HG03432 (cell line): ENCODE measurements around the gene LMNTD1.
"Not testable (repeated sequence)": the region's sequence is repeated elsewhere in the genome, so short reads cannot be mapped to it uniquely, and the experiment has no call there.

Experiments used
- ATAC-seq: cut with Tn5 transposase; IDR thresholded peaks from one replicate; pipeline ENCODE4 v1.9.1; 2021; ENCODE audit warnings: mild to moderate bottlenecking, moderate library complexity; ENCODE audit not compliant: unreplicated experiment

Gene LMNTD1

DNA sequence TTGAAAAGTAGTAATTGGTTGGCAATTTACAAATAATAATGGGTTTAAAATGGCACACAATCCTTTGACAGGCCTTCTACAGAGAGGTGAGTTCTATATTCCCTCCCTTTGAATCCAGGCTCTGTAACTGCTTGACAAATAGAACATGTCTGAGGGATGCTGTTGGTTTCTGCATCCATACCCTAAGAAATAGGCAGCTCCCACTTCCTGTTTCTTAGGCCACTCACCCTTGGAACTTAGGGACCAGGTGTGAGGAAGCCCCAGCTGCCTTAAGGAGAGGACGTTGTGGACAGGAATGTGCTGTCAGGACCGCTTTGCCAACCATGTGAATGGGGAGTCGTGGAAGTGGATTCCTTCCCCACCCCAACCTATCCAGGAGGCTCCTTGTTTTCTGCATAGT is 59.4 kb downstream of the LMNTD1 start:
- no peak for ATAC-seq

- ATAC-seq: no peak
Observed at GRCh38 chr12:25491396-25492325, 61.4 kb downstream of the LMNTD1 start.

DNA sequence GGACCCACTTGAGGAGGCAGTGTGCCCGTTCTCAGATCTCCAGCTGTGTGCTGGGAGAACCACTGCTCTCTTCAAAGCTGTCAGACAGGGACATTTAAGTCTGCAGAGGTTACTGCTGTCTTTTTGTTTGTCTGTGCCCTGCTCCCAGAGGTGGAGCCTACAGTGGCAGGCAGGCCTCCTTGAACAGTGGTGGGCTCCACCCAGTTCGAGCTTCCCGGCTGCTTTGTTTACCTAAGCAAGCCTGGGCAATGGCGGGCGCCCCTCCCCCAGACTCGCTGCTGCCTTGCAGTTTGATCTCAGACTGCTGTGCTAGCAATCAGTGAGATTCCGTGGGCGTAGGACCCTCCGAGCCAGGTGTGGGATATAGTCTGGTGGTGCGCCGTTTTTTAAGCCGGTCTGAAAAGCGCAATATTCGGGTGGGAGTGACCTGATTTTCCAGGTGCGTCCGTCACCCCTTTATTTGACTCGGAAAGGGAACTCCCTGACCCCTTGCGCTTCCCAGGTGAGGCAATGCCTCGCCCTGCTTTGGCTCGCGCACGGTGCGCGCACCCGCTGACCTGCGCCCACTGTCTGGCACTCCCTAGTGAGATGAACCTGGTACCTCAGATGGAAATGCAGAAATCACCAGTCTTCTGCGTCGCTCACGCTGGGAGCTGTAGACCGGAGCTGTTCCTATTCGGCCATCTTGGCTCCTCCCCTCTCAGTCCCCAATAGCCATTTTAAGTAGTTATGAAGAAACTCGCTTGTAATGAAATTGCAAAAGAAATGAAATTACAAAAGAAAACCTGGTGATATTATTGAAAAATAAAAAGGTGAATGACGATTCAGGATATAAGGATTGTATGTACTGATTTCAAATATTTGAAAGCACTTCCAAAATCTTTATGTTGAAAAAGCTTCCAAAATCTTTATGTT is 63.9 kb downstream of the LMNTD1 start:
- ATAC-seq: not testable (repeated sequence)

- no peak for ATAC-seq
Observed at GRCh38 chr12:25482625-25483024, 70.5 kb downstream of the LMNTD1 start.

DNA sequence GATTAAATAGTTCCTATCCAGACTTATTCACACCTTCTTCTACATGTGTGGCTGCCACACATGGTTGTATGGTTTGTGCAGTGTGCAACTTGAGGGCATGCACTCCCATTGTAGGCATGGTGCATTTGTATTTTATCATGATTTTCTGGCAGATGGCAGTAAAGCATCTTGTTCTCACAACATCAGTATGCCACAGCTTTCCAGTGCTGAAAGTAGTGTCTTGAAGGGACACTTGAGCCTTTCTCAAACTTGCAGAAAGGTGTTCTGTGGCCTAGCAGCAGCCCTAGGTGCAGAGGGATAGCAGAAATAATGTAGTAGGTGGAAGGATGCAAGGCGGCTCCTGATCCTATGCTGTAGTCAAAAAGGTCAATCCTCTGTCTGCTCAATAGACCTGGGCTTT is 72.9 kb downstream of the LMNTD1 start:
- no peak for ATAC-seq

- ATAC-seq: no peak
Observed at GRCh38 chr12:25477217-25477616, 75.9 kb downstream of the LMNTD1 start.

GRCh38 chr12:25472453-25472852 is 80.6 kb downstream of the LMNTD1 start:
- ATAC-seq: no peak

GRCh38 chr12:25469861-25470260 is 83.2 kb downstream of the LMNTD1 start:
- no peak for ATAC-seq

GRCh38 chr12:25469368-25469767 is 83.7 kb downstream of the LMNTD1 start:
- ATAC-seq: no peak

DNA sequence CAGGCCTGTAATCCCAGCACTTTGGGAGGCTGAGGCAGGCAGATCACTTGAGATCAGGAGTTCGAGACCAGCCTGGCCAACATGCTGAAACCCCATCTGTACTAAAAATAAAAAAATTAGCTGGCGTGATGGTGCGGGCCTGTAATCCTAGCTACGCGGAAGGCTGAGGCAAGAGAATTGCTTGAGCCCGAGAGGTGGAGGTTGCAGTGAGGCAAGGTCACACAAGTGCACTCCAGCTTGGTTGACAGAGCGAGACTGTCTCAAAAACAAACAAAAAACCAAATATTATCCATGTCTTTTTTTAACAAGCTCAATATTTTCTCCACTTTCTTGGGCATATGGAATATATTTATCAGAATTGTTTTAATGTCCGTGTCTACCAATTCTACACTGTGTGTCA is 89.6 kb downstream of the LMNTD1 start:
- no peak for ATAC-seq

- ATAC-seq: no peak
Observed at GRCh38 chr12:25463005-25463404, 90.1 kb downstream of the LMNTD1 start.

DNA sequence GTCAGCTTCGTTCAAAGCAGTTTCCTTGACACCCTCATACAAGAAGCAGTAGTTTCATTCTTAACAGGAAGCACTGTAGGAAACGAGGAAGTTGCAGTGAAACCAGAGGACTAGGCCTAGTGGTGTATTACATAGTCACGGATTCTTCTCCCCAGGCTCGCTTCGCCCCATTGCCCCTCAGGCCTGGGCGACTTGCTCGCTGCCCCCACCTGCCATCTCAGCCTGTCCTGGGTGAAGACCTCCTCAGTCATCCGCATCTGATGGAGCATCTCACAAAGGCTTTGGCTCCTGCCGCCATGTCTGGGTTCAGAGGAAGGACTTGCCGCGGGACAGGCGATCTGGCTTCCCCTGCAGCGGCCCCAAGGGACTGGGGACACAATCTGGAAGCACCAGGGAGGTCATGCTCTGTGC is 93.5 kb downstream of the LMNTD1 start:
- ATAC-seq: peak; percentile 91

GRCh38 chr12:25458047-25458552 is 95.0 kb downstream of the LMNTD1 start:
- no peak for ATAC-seq

DNA sequence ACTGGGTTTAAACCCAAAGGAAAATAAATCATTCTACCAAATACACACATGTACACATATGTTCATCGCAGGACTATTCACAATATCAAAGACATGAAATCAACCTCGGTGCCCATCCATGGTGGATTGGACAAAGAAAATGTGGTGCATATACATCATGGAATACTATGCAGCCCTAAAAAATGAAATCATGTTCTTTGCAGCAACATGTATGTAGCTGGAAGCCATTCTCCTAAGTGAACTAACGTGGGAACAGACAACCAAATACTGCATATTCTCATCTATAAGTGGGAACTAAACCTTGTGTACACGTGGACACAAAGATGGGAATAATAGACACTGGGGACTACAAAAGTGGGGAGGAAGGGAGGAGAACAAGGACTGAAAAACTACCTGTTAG is 96.6 kb downstream of the LMNTD1 start:
- no peak for ATAC-seq

DNA sequence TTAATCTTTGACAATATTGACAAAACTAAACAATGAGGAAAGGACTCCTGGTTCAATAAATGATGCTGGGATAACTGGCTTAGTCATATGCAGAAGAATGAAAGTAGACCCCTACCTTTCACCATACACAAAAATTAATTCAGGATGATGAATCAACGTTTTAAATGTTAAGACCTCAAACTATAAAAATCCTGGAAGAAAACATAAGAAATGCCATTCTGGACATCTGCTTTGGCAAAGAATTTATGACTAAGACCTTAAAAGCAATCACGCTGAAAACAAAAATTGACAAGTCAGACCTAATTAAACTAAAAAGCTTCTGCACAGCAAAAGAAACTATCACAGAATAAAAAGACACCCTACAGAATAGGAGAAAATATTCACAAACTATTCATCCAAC is 97.4 kb downstream of the LMNTD1 start:
- ATAC-seq: no peak

DNA sequence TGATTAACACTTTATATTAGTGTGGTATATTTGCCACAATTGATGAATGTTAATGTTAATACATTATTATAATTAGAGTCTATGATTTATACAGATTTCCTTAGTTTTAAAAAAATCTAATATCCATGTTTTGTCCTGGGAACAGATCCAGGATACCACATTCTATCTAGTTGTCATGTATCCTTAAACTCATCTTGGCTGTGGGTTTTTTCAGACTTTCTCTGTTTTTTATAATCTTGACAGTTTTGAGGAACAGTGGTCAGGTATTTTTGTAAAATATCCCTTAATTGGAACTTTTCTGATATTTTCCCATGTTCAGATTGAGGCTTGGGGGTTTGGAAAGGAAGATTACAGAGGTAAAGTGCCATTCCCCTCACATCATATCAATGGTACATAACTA is 104.1 kb downstream of the LMNTD1 start:
- no peak for ATAC-seq

- no peak for ATAC-seq
Observed at GRCh38 chr12:25447046-25447445, 106.0 kb downstream of the LMNTD1 start.

DNA sequence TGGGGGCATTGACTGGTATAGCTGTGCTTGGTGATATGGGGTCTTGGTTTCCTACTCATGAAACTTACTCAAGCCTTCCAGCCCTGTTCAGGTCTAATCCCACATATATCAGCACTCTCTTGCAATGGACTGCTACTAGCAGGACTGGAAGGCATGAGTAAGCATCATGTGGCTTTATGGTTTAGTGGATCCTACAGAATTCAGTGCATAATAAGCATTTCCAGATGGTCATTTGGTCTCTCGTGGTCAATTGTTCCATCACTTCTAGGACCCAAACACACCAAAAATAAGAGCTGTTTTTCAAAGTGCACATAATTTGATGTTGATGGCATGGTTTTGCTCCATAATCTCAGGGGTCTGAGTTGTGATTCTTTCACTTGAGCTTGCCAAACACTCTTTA is 114.4 kb downstream of the LMNTD1 start:
- ATAC-seq: no peak

- peak; percentile 89 for ATAC-seq
Observed at GRCh38 chr12:25436206-25437030, 116.7 kb downstream of the LMNTD1 start.

DNA sequence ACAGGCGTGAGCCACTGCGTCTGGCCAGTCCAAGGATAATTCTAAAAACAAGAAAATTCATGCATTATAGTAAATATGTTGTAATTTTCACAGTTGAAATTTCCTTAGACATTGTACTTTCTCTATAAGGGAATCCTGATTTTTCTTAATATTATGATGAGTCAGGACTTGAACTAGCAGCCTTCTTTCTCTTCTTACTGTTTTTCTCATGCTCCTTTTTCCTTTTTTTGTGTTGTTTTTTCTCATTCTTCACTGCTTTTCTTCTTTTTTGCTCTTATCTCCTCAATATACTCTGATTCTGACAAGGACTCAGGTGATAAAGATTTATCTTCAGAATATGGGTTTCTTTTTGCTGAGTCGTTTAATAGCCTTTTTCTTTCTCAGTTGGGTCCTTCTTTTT is 117.7 kb downstream of the LMNTD1 start:
- ATAC-seq: no peak

DNA sequence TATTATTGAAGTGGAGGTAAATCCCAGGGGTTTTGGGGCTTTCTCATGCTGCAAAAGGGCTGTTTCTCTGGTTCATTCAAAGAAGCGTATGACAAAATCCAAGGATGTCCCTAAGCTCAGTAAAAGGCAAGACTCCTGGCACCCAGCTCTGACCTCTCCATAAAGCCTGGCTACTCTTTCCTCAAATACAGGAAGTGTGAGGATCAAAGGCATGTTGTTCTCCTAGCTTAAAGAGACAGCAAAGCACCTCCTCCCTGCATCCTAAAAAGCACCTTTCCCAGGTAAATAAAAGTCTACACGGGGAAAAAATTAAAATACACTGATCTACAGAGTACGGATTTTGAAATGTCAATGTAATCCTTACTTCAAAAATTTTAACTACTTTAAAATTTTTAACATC is 118.6 kb downstream of the LMNTD1 start:
- no peak for ATAC-seq
